NCI-H1417 (cell line): ENCODE data around the gene RBFOX2.
"Not testable (repeated sequence)": the region's sequence is repeated elsewhere in the genome, so short reads cannot be mapped to it uniquely, and the experiment has no call there.

ENCODE experiments used
- DNase-seq, 3 experiments: peaks; one replicate each; lab custom pipeline; 2025; lab: John Stamatoyannopoulos, UW

Gene RBFOX2

GRCh38 chr22:35739076-35739930 is 289.3 kb downstream of the RBFOX2 start:
- DNase-seq = no peak

DNA sequence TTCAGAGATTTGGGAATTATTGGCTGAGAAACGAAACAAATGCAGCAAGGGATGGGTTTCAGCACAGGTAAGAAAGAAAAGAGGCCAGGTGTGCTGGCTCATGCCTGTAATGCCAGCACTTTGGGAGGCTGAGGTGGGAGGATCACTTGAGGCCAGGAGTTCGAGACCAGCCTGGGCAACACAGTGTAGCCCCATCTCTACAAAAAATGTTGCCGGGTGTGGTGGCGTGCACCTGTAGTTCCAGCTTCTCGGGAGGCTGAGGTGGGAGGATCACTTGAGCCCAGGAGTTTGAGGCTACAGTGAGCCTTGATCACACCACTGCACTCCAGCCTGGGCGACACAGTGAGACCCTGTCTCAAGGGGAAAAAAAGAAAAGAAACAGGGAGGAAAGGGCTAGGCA is 290.7 kb downstream of the RBFOX2 start:
- DNase-seq = not testable (repeated sequence)

- DNase-seq = no peak
Measured at GRCh38 chr22:35736701-35737100, 291.9 kb downstream of the RBFOX2 start.

DNA sequence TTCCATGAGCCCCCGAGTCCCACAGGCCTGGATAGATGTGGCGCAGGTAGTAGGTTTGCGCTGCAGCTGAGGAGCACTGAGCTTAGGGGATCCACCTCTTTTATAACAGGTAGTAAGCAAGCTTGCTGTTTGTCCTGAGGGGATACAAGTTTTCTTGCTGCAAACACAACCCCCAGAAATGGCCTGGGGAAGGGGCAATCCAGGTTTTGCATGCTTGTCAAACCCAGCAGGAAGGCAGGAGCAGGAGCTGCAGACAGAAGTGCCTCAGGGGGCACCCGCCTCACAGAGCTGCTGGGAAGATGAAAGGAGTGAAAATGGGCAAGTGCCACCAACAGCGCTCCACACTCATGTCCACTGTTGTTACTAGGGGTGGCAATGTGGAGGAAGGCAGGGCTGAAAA is 292.5 kb downstream of the RBFOX2 start:
- DNase-seq = no peak

GRCh38 chr22:35735542-35735941 is 293.1 kb downstream of the RBFOX2 start:
- DNase-seq = no peak

DNA sequence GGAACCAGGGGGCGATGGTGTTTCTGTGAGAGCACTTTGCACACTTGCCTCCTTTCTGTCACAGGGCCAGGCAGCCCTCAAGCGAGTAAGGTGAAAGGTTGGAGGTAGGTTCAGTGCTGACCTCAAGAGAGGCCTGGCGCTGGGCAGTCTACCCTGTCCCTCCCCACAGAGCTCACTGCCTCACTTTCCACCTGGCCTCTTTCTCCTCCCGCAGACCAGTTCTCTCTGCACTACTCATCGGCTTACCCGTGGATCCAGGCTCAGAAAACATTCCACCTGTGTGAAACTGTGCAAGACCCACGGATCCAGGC is 294.2 kb downstream of the RBFOX2 start:
- no peak for DNase-seq

DNA sequence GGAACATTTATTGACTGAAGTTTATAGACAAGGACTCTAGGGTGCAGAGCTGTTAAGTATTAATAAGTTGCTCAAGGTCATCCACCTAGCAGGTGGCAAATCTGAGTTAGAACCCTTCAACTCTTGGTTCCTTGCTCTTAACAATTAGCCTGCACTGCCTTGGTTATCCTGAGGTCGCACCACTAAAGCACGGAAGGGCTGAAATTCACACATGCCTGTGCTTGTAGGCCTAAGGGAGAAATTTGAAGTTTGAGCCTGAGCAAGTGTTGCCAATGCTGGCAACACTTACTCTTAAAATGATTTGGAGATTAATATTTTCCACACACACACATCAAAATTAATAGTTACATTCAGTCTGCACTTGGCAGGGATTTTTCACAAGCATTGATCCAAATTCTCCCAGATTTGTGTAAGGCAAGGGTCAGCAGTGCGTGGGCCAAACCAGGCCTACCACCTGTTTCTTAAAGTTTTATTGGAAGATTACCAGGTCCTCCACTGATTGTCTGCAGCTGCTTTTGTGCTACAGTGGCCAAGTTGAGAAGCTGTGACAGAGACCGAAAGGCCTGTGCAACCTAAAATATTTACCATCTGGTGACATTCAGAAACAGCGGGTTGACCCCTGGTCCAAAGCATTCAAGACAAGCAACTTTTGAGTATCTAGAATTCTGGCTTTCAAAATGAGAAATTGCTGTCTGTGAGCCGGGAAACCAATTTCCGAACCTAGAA is 294.7 kb downstream of the RBFOX2 start:
- DNase-seq = no peak

DNA sequence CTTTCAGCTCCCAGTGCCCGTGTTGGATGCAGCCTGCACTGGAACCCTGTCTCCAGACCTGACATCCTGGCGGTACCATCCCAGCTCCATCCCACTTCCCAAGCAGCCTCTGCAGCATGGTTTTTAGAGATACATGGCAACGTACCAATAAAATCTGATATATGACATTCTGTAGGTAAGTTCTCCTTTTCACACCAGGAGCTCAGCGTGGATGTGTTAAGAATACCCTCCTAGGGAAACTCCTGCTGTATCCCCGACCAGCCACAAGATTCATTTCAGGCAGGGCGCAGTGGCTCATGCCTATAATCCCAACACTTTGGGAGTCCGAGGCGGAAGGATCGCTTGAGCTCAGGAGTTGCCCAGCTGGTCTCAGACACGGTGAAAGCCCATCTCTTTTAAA is 295.6 kb downstream of the RBFOX2 start:
- no peak for DNase-seq

- no peak for DNase-seq
Measured at GRCh38 chr22:35732116-35732515, 296.5 kb downstream of the RBFOX2 start.

DNA sequence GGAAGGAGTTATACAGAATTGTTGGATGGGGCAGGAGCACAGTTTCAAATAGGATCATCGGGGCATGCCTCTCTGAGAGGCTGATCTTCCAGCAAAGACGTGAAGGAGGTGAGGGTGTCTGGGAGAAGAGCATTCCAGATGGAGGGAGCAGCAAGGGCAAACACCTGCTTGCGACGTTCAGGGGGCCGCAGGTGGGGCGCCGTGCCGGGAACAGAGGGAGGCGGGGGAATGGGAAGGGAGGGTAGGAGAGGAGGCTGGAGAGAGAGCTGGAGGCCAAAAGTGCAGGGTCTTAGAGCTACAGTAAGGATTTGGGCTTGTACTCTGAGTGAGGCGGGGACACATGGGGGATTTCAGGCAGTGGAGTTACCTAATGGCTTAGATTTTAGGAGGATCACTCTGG is 297.3 kb downstream of the RBFOX2 start:
- DNase-seq = no peak

- no peak for DNase-seq
Measured at GRCh38 chr22:35729309-35729698, 299.3 kb downstream of the RBFOX2 start.

DNA sequence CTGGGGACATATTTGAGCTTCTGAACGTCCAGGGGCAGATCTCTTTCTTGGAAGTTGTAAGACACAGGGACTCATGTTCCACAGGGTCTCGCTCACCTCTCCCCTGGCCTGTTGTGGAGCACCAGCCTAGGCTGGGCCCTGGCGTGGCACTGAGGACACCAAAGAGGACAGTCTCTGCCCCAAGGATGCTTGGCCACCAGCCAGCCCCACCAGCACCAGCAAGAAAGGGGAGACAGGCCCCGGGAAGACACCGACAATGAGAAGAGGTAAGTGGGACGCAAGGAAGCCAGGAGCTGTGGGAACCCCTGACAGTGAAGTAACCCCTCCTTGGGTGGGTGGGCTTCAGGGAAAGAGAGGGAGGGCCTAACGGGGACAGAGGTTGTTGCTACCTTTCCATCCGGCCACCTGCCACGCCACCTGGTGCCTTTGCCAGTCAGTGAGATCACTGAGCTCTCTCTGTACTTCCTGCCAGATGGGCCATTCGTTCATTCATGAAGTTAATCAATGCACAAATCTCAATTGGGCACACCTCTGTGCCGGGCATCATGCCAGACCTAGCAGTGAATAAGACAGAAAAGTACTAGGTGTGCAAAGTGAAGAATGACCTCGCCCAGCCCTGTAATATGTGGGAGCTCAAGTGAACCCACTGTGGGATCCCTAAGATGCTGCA is 299.9 kb downstream of the RBFOX2 start:
- peak in 2 of 3 experiments; percentile 4 to 51 for DNase-seq

- DNase-seq = no peak
Measured at GRCh38 chr22:35727436-35727835, 301.2 kb downstream of the RBFOX2 start.

- DNase-seq = no peak
Measured at GRCh38 chr22:35726933-35727332, 301.7 kb downstream of the RBFOX2 start.

- no peak for DNase-seq
Measured at GRCh38 chr22:35726398-35726797, 302.2 kb downstream of the RBFOX2 start.

DNA sequence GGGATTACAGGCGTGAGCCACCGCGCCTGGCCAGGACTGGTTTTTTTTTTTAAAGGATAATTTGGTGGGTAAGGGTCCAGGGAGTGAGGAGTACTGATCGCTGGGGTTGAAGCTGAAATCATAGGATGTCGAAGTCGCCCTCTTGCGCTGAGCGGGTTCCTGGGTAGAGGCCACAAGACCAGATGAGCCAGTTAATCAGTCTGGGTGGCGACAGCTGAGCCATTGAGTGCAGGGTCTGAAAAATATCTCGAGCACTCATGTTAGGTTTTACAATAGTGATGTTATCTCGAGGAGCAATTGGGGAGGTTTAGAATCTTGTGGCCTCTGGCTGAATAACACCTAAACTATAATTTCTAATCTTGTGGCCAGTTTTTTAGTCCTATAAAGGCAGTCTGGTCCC is 303.1 kb downstream of the RBFOX2 start:
- DNase-seq = no peak

GRCh38 chr22:35721960-35722359 is 306.7 kb downstream of the RBFOX2 start:
- DNase-seq = no peak

DNA sequence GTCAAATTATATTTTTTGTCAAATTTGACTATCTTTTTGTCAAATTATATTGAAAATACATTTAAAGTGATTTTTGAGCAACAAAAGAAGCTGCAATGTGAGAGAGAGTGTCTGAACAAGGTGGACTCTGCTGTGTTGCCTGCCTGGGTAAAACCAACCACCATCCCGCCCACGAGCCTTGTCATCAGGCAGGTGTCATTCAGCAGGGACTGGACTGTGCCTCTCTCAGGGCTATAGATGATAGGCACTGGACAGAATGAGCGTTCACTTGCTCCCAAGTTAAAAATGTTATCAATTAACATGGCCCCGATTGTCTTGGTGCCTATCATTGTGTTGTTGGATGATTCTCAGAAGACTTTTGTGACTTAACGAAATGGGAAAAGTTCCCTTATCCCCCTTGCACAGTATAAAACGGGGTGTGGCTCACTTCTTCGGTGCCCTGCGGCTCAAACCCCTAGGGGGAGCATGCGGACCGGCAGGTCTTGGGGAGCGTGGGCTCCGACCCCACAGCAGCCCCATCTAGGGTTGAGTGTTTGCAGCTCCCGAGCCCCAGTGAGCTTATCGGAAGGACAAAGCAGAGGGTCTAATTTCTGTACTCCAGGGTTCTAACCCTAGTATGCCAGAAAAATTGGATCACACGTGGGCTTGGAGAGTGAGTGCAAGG is 309.3 kb downstream of the RBFOX2 start:
- DNase-seq = no peak

DNA sequence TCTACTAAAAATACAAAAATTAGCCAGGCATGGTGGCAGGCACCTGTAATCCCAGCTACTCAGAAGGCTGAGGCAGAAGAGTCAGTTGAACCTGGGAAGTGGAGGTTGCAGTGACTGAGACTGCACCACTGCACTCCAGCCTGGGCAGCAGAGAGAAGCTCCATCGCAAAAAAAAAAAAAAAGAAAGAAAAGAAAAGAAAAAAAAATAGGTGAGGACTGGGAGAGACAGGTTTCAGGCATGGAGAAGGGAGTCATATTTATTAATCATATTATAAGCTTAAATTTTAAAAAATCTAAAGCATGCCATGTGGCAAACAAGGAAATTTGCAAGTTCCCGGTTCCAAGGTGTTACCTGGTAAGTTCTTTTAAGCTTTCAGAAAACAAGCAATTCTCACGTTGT is 311.1 kb downstream of the RBFOX2 start, which contains the start of gene APOL5:
Gene APOL5, plus strand, starts transcription at position 301 of the 400 bp plus-strand sequence. Its CDS starts 0 bp downstream, at position 301.
- no peak for DNase-seq

GRCh38 chr22:35712672-35713071 is 316.0 kb downstream of the RBFOX2 start:
- no peak for DNase-seq

GRCh38 chr22:35711336-35711735 is 317.3 kb downstream of the RBFOX2 start:
- no peak for DNase-seq

- DNase-seq = no peak
Measured at GRCh38 chr22:35708917-35709316, 319.7 kb downstream of the RBFOX2 start.
